Activated CD4-positive, alpha-beta T cell treated with anti-CD3 and anti-CD28 coated beads, Interleukin-2, amount 50 U/mL, for 24 hours (primary cell): ENCODE measurements around the gene HDAC9.
A peak's percentile ranks its signal among the peaks of the same experiment; 100 is the strongest.
"Not testable (repeated sequence)": the region's sequence is repeated elsewhere in the genome, so short reads cannot be mapped to it uniquely, and the experiment has no call there.

Experiments
- DNase-seq, 2 donors: peaks; one replicate each; pipeline ENCODE4 v3.0.0-alpha.2; 2020; ENCODE audit warnings: low read depth in 1 of 2, low spot score in 1 of 2

Gene HDAC9

GRCh38 chr7:18996583-18996982, 501.0 kb downstream of the HDAC9 start:
- DNase-seq: no peak

- DNase-seq: no peak
Measured at GRCh38 chr7:18997477-18998150, 502.1 kb downstream of the HDAC9 start.

GRCh38 chr7:19000410-19000809, 504.9 kb downstream of the HDAC9 start:
- DNase-seq: no peak

- no peak for DNase-seq
Measured at GRCh38 chr7:19001854-19002253, 506.3 kb downstream of the HDAC9 start.

GRCh38 chr7:19009241-19009935, 513.8 kb downstream of the HDAC9 start:
- no peak for DNase-seq

GRCh38 chr7:19009936-19010280, 514.4 kb downstream of the HDAC9 start:
- no peak for DNase-seq

- no peak for DNase-seq
Measured at GRCh38 chr7:19011212-19011611, 515.7 kb downstream of the HDAC9 start.

GRCh38 chr7:19015098-19015497, 519.5 kb downstream of the HDAC9 start:
- no peak for DNase-seq

GRCh38 chr7:19016140-19016539, 520.6 kb downstream of the HDAC9 start:
- no peak for DNase-seq

GRCh38 chr7:19017374-19017773, 521.8 kb downstream of the HDAC9 start:
- DNase-seq: no peak

- no peak for DNase-seq
Measured at GRCh38 chr7:19020062-19020461, 524.5 kb downstream of the HDAC9 start.

- DNase-seq: no peak
Measured at GRCh38 chr7:19020711-19021110, 525.2 kb downstream of the HDAC9 start.

- DNase-seq: no peak
Measured at GRCh38 chr7:19023477-19023876, 527.9 kb downstream of the HDAC9 start.

- no peak for DNase-seq
Measured at GRCh38 chr7:19024261-19024660, 528.7 kb downstream of the HDAC9 start.

- no peak for DNase-seq
Measured at GRCh38 chr7:19026888-19027287, 531.3 kb downstream of the HDAC9 start.

- no peak for DNase-seq
Measured at GRCh38 chr7:19030281-19030680, 534.7 kb downstream of the HDAC9 start.

- not testable (repeated sequence) for DNase-seq
Measured at GRCh38 chr7:19032942-19033341, 537.4 kb downstream of the HDAC9 start.

- DNase-seq: peak in 1 of 2 donors; percentile 8
Measured at GRCh38 chr7:19051767-19052375, 556.3 kb downstream of the HDAC9 start.
